SK-N-SH (cell line): ENCODE results near the gene PRKCB. TPM values are rescaled to one million over a fixed set of nuclear protein-coding genes. Genes with fewer than 3 reads are reported as not detected.

ENCODE experiments used
- CTCF ChIA-PET: fragments of 300-600, 350-600 bp; formaldehyde crosslinking; extraction: SDS; loops from one replicate; lab custom pipeline; 2021; lab: Yijun Ruan, JAX
- POLR2A ChIA-PET: fragments of 350-600 bp; sonication (Branson Sonifier 250); formaldehyde crosslinking; extraction: SDS; loops from one replicate; lab custom pipeline; 2020; ENCODE audit warnings: antibody characterized with exemption, inconsistent platforms; lab: Yijun Ruan, JAX
- DNase-seq: peaks from one replicate; pipeline ENCODE4 v3.0.0; 2012
- H2AFZ ChIP-seq: fragments of 200-600 bp; sonication (generic); 2 replicates; pipeline ENCODE4 v1.8.1; 2016; ENCODE audit warnings: antibody characterized with exemption, mild to moderate bottlenecking, low read depth
- H3F3A ChIP-seq: fragments of 200-600 bp; sonication (generic); replicated peaks from 2 replicates; pipeline ENCODE3; 2016; ENCODE audit warnings: antibody characterized with exemption, mild to moderate bottlenecking; ENCODE audit not compliant: insufficient read depth
- H3K27ac ChIP-seq, 2 experiments: fragments of 200-500 bp in 1 of 2; fragments of 200-600 bp in 1 of 2; sonication (Bioruptor generic) in 1 of 2; sonication (generic), shearing (Covaris generic) in 1 of 2; 2 replicates each; pipeline versions ENCODE4 v1.5.1 to v1.6.1; 2014 to 2016; ENCODE audit warnings: low read depth in 2 of 2, inconsistent platforms in 1 of 2, low read length in 1 of 2, mild to moderate bottlenecking in 1 of 2, mixed read lengths in 1 of 2
- H3K27me3 ChIP-seq: fragments of 200-600 bp; sonication (generic), shearing (Covaris generic); 2 replicates; pipeline ENCODE4 v1.6.1; 2016; ENCODE audit warnings: mixed run types; ENCODE audit not compliant: insufficient read depth
- H3K36me3 ChIP-seq, 2 experiments: fragments of 200-500 bp in 1 of 2; fragments of 200-600 bp in 1 of 2; sonication (Bioruptor generic) in 1 of 2; sonication (generic) in 1 of 2; replicated peaks in 1 of 2; 2 replicates each; pipeline versions ENCODE3 to v1.5.1; 2014 to 2016; ENCODE audit warnings: low read length in 1 of 2, mild to moderate bottlenecking in 1 of 2; ENCODE audit not compliant: insufficient read depth in 2 of 2, control insufficient read depth in 1 of 2
- H3K4me1 ChIP-seq, 2 experiments: fragments of 200-500 bp in 1 of 2; fragments of 200-600 bp in 1 of 2; sonication (Bioruptor generic) in 1 of 2; sonication (generic), shearing (Covaris generic) in 1 of 2; 2 replicates each; pipeline versions ENCODE4 v1.5.1 to v1.6.1; 2014 to 2016; ENCODE audit warnings: low read depth in 1 of 2, low read length in 1 of 2, mixed run types in 1 of 2; ENCODE audit not compliant: insufficient read depth in 2 of 2, control insufficient read depth in 1 of 2
- H3K4me2 ChIP-seq: fragments of 200-600 bp; sonication (generic), shearing (Covaris generic); 2 replicates; pipeline ENCODE4 v1.6.1; 2017; ENCODE audit warnings: mixed run types
- H3K4me3 ChIP-seq, 2 experiments: fragments of 200-500 bp in 1 of 2; fragments of 200-600 bp in 1 of 2; sonication (Bioruptor generic) in 1 of 2; sonication (generic), shearing (Covaris generic) in 1 of 2; 2 replicates each; pipeline versions ENCODE4 v1.5.1 to v1.8.1; 2014 to 2016; ENCODE audit warnings: low read depth in 2 of 2, inconsistent platforms in 1 of 2, low read length in 1 of 2, mild to moderate bottlenecking in 1 of 2, mixed read lengths in 1 of 2, moderate library complexity in 1 of 2
- H3K79me2 ChIP-seq: fragments of 200-600 bp; sonication (generic); 2 replicates; pipeline ENCODE4 v1.8.1; 2017; ENCODE audit warnings: mild to moderate bottlenecking; ENCODE audit not compliant: insufficient read depth
- H3K9ac ChIP-seq: fragments of 200-600 bp; sonication (generic); 2 replicates; pipeline ENCODE4 v1.6.1; 2017; ENCODE audit warnings: mixed run types
- H3K9me2 ChIP-seq: fragments of 200-600 bp; sonication (generic); 2 replicates; pipeline ENCODE4 v1.6.1; 2017; ENCODE audit warnings: mixed run types
- H3K9me3 ChIP-seq: fragments of 200-600 bp; sonication (generic); 2 replicates; pipeline ENCODE4 v1.6.1; 2017; ENCODE audit warnings: mixed run types, mild to moderate bottlenecking, moderate library complexity
- H4K20me1 ChIP-seq: fragments of 200-600 bp; sonication (generic); 2 replicates; pipeline ENCODE4 v1.6.1; 2017; ENCODE audit warnings: mild to moderate bottlenecking, mixed run types; ENCODE audit not compliant: insufficient read depth
- EZH2phosphoT487 ChIP-seq: fragments of 200-600 bp; sonication (generic); IDR thresholded peaks from 2 replicates; pipeline ENCODE4 v1.6.1; 2017; ENCODE audit warnings: low read depth, mixed run types, mild to moderate bottlenecking, antibody characterized with exemption, moderate library complexity, borderline replicate concordance
- FOSL2 ChIP-seq: IDR thresholded peaks from 2 replicates; pipeline ENCODE4 v1.4.0; 2012; ENCODE audit warnings: low read depth, mild to moderate bottlenecking, moderate library complexity, borderline replicate concordance
- FOXM1 ChIP-seq: IDR thresholded peaks from 2 replicates; pipeline ENCODE4 v1.4.0; 2012; ENCODE audit warnings: low read depth, mild to moderate bottlenecking
- GATA2 ChIP-seq: sonication (generic); formaldehyde crosslinking; IDR thresholded peaks from 2 replicates; pipeline ENCODE4 v1.5.0; 2020; ENCODE audit warnings: mild to moderate bottlenecking, missing genetic modification reagents
- MEF2A ChIP-seq: IDR thresholded peaks from 2 replicates; pipeline ENCODE4 v1.4.0; 2012; ENCODE audit warnings: low read depth, borderline replicate concordance
- MXI1 ChIP-seq: IDR thresholded peaks from 2 replicates; pipeline ENCODE4 v1.6.1; 2012; ENCODE audit warnings: mild to moderate bottlenecking, low read depth, low read length, improper control_type of control experiment
- NFIC ChIP-seq: IDR thresholded peaks from 2 replicates; pipeline ENCODE4 v1.4.0; 2012; ENCODE audit warnings: borderline replicate concordance
- NRF1 ChIP-seq: IDR thresholded peaks from 2 replicates; pipeline ENCODE4 v1.6.1; 2012; ENCODE audit warnings: low read depth, mild to moderate bottlenecking, low read length
- POLR2AphosphoS5 ChIP-seq: IDR thresholded peaks from 2 replicates; pipeline ENCODE4 v1.6.1; 2012; ENCODE audit warnings: low read depth, low read length
- RFX5 ChIP-seq: IDR thresholded peaks from 2 replicates; pipeline ENCODE4 v1.6.1; 2012; ENCODE audit warnings: mild to moderate bottlenecking, improper control_type of control experiment, low read length
- SIN3A ChIP-seq: IDR thresholded peaks from 2 replicates; pipeline ENCODE4 v1.6.1; 2012; ENCODE audit warnings: low read depth, mild to moderate bottlenecking, low read length, moderate library complexity, borderline replicate concordance
- TAF1 ChIP-seq: IDR thresholded peaks from 2 replicates; pipeline ENCODE4 v1.6.1; 2012; ENCODE audit warnings: low read depth, mild to moderate bottlenecking, low read length, moderate library complexity, borderline replicate concordance
- TCF12 ChIP-seq: IDR thresholded peaks from 2 replicates; pipeline ENCODE4 v1.4.0; 2012
- TEAD4 ChIP-seq: IDR thresholded peaks from 2 replicates; pipeline ENCODE4 v1.4.0; 2012; ENCODE audit warnings: mild to moderate bottlenecking, borderline replicate concordance; ENCODE audit not compliant: insufficient read depth
- YY1 ChIP-seq: IDR thresholded peaks from 2 replicates; pipeline ENCODE4 v1.4.0; 2012; ENCODE audit warnings: low read depth, mild to moderate bottlenecking
- WGBS: methylation state at CpG from one replicate; pipeline ENCODE4 v1.1.6; 2017; ENCODE audit warnings: low lambda C conversion rate; 5-methylcytosine and 5-hydroxymethylcytosine counted together
- polyA plus RNA-seq, 3 experiments: library from polyadenylated mRNA; depleted of rRNA; stranded (reverse); fragments of >200 nt; gene quantifications; 2 replicates each; pipeline ENCODE4 v1.2.3, GENCODE V29; 2012
- TF ChIP-seq, protein P1 (sequence below): fragments of 150-350 bp; IDR thresholded peaks from 2 replicates; pipeline ENCODE4 v1.6.1; 2017; ENCODE audit warnings: antibody characterized with exemption, low read length, low read depth, borderline replicate concordance
- TF ChIP-seq, protein P2 (sequence below): IDR thresholded peaks from 2 replicates; pipeline ENCODE4; 2012
- TF ChIP-seq, protein P3 (sequence below): IDR thresholded peaks from 2 replicates; pipeline ENCODE4 v1.4.0; 2012; ENCODE audit warnings: low read depth, borderline replicate concordance

Gene PRKCB
- polyA plus RNA-seq, 1 of the 3 experiments (the other 2 are of a cell fraction) = 0.12 TPM

DNA sequence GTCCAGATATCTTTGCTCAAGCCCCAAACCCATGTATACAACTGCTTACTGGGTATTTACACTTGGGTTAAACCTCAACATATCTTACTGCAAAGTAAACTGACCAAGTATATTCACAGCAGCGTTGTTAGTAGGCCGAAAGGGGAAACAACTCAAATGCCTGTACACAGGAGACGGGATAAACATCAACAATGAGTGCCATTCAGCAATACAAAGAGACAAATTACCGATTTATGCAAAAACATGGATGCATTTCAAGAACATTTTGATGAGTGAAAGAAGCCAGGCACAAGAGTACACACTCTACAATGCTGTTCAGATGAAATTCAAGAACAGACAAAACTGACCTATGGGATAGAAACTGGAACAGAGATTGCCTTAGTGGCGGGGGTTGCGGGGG lies 284.0 kb downstream of the PRKCB start:
- Histone ChIP-seq H3K9me3 (no peaks in the 10 kb centered on the region), H3K79me2 (no peaks in the 10 kb centered on the region), H3K4me2 (no peak overlapping the region), H2AFZ (no peak overlapping the region), H3K27ac (no peak overlapping the region), H3K27me3 (no peaks in the 10 kb centered on the region), H3K36me3 (no peaks in the 10 kb centered on the region), H3K4me3 (no peak overlapping the region), H3F3A (no peaks in the 10 kb centered on the region), H3K9ac (no peak overlapping the region), H3K4me1 (peaks cover 0 to 5% of the 10 kb centered on the region in 2 experiments; a peak in 1 of 4 replicates), H3K9me2 (no peaks in the 10 kb centered on the region), H4K20me1 (no peaks in the 10 kb centered on the region)
- ChIA-PET CTCF (no interaction called here), POLR2A (no interaction called here)
- TF ChIP-seq FOXM1 = no peak
- no peak for TF ChIP-seq EZH2phosphoT487
- TF ChIP-seq, protein P1, sequence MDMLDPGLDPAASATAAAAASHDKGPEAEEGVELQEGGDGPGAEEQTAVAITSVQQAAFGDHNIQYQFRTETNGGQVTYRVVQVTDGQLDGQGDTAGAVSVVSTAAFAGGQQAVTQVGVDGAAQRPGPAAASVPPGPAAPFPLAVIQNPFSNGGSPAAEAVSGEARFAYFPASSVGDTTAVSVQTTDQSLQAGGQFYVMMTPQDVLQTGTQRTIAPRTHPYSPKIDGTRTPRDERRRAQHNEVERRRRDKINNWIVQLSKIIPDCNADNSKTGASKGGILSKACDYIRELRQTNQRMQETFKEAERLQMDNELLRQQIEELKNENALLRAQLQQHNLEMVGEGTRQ = no peak
- TF ChIP-seq, protein P2, sequence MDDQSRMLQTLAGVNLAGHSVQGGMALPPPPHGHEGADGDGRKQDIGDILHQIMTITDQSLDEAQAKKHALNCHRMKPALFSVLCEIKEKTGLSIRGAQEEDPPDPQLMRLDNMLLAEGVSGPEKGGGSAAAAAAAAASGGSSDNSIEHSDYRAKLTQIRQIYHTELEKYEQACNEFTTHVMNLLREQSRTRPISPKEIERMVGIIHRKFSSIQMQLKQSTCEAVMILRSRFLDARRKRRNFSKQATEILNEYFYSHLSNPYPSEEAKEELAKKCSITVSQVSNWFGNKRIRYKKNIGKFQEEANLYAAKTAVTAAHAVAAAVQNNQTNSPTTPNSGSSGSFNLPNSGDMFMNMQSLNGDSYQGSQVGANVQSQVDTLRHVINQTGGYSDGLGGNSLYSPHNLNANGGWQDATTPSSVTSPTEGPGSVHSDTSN = no peak
- no peak for TF ChIP-seq NFIC
- TF ChIP-seq YY1 = no peak
- no peak for TF ChIP-seq MXI1
- TF ChIP-seq, protein P3, sequence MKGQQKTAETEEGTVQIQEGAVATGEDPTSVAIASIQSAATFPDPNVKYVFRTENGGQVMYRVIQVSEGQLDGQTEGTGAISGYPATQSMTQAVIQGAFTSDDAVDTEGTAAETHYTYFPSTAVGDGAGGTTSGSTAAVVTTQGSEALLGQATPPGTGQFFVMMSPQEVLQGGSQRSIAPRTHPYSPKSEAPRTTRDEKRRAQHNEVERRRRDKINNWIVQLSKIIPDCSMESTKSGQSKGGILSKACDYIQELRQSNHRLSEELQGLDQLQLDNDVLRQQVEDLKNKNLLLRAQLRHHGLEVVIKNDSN = no peak
- no peak for TF ChIP-seq RFX5
- TF ChIP-seq NRF1 = no peak
- no peak for TF ChIP-seq TCF12
- no peak for TF ChIP-seq SIN3A
- TF ChIP-seq TAF1 = no peak
- no peak for TF ChIP-seq TEAD4
- TF ChIP-seq FOSL2 = no peak
- no peak for TF ChIP-seq MEF2A
- no peak for TF ChIP-seq GATA2
- no peak for TF ChIP-seq POLR2AphosphoS5
- no peak for DNase-seq
- WGBS = 35% methylated on average over 6 of the region's 6 CpGs
